WI38 (cell line): ENCODE results near the gene VTI1A.

Experiments
- H3K4me3 ChIP-seq: 2 replicates; pipeline ENCODE4 v1.5.1; 2011; ENCODE audit warnings: low read depth, mild to moderate bottlenecking, control low read depth, low read length
- CTCF ChIP-seq: IDR thresholded peaks from 2 replicates; pipeline ENCODE4 v1.5.1; 2012; ENCODE audit warnings: low read depth, mild to moderate bottlenecking, control low read depth, low read length

The VTI1A gene

GRCh38 chr10:112803961-112804401 lies 357.0 kb downstream of the VTI1A start:
- TF ChIP-seq CTCF = no peak
- no peak overlapping the region for H3K4me3 ChIP-seq

- no peak for TF ChIP-seq CTCF
- H3K4me3 ChIP-seq = no peak overlapping the region
These were observed 358.2 kb downstream of the VTI1A start for GRCh38 chr10:112805254-112805590.

GRCh38 chr10:112805701-112806100 lies 358.7 kb downstream of the VTI1A start:
- no peak overlapping the region for H3K4me3 ChIP-seq
- no peak for TF ChIP-seq CTCF

- no peak overlapping the region for H3K4me3 ChIP-seq
- no peak for TF ChIP-seq CTCF
These were observed 360.0 kb downstream of the VTI1A start for GRCh38 chr10:112807013-112807412.

- no peak overlapping the region for H3K4me3 ChIP-seq
- TF ChIP-seq CTCF = no peak
These were observed 362.7 kb downstream of the VTI1A start for GRCh38 chr10:112809736-112810135.

- no peak overlapping the region for H3K4me3 ChIP-seq
- TF ChIP-seq CTCF = no peak
These were observed 363.7 kb downstream of the VTI1A start for GRCh38 chr10:112810711-112811151.

GRCh38 chr10:112811741-112812551 lies 364.9 kb downstream of the VTI1A start:
- H3K4me3 ChIP-seq = peak overlapping the region; percentile 45
- no peak for TF ChIP-seq CTCF
